GM21515 (cell line): ENCODE data around the gene RAD51B.

Experiments
- ATAC-seq: cut with Tn5 transposase; IDR thresholded peaks from one replicate; pipeline ENCODE4 v1.9.1; 2021; ENCODE audit not compliant: unreplicated experiment

Gene RAD51B

DNA sequence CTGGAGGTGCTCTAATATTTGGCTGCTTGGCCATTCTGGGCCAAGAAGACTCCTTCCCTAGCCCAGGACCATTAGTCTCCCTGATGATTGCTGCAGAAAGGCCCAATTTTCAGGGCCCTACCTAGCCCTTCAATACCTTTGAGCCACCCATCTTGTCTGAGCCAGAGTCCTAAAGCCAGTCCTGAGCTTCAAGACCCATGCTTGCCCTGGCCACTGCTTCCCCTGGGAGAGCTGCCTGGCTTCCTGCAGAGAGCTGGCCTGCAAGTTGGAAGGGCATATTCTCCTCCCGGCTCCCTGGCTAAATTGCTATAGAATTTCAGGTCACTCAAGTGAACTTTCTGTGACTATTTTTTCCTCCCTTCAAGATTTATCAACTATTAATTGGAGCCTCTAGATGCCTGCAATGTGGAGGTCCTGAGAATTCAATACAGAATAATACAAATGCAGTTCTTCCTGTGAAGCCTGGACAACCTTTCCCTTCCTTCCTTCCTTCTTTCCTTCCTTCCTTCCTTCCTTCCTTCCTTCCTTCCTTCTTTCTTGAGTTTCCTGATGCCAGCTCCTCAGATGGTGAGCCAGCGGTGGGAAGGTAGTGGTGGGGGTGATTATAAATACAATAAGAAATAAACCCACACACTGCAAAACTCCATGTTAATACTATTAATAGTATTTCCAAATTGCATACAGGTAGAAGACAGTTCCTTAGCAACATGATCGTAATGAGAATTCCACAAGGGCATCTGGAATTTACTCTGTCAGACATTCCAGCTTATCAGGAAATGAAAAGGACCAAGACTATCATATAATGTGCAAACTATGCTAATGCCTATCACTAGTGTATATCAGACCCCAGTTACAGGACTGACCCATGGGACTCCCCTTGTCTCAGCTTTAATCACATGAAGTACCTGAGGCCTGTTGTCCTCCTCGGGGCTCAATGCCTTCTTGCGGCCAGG is 865.2 kb downstream of the RAD51B start:
- no peak for ATAC-seq

DNA sequence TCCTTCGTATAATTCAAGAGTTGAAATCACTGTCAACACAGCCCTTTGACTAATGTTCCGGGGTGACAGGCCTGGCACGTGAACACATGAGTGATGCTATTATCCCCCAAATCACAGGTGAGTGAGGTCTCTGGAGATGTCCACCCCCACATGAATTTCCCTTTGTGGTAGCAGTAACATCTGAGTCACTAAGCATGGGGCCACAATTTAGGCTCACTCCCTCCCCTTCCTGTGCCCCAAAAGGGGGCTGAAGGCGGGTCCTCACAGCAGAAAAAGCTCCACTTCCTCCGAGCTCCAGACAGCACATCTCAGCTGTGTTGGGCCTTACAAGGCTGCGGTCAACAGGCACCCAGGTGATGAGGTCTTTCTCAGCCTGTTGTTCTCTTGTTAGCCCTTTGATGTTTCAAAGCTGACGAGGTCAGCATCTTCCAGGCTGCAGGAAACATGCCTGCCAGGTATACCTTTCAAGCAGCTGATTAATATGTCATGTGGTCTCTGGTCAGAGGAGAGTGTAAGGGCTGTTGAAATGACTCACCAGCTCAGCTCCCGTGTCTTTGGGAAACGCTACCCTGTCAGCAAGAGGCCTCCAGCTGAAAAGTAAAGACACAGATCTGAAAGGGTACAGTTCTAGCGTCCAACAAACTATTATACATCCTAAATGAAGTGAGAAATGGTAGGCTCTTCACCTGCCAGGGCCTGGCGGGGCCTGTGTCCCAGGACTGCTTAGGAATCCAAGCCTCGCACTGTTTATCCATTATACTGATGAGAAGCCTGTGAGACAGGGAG is 866.0 kb downstream of the RAD51B start:
- peak; percentile 79 for ATAC-seq

DNA sequence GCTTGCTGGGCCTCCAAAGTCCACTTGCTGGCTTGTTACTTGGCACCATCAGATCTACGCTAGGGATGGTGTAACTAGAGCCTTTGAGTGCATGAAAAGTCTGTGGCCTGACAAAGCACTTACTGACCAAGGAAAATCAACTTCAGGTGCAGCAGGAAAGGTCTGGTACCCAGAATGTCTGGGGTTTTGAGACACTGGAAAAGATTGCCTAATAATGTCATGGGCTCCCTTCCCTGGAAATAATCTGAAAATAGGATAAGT is 866.6 kb downstream of the RAD51B start:
- ATAC-seq: no peak

DNA sequence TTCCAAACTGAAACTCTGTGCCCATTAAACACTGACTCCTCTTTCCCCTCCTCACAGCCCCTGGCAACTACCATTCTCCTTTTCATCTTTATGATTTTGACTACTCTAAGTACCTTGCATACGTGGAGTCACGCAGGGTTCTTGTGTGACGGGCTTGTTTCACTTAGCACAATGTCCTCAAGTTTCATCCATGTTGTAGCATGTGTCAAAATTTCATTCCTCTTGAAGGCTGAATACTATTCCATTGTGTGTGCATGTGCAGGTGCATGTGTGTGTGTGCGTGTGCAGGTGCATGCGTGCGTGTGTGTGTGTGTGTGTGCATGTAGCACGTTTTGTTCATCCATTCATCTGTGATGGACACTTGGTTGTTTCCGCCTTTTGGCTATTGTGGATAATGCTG is 867.1 kb downstream of the RAD51B start:
- no peak for ATAC-seq

DNA sequence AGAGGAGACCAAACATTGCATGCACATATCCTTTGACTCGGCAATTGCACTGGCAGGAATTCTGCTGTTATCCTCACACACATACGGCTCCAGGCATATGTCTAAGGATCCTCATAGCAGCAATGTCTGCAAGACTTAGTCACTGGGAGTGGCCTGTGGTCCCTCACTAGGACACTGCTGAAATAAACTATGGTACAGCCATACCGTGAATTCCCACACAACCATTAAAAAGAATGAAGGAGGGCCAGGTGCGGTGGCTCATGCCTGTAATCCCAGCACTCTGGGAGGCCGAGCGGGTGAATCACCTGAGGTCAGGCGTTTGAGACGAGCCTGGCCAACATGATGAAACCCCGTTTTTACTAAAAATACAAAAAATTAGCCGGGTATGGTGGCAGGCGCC is 868.2 kb downstream of the RAD51B start:
- ATAC-seq: no peak

DNA sequence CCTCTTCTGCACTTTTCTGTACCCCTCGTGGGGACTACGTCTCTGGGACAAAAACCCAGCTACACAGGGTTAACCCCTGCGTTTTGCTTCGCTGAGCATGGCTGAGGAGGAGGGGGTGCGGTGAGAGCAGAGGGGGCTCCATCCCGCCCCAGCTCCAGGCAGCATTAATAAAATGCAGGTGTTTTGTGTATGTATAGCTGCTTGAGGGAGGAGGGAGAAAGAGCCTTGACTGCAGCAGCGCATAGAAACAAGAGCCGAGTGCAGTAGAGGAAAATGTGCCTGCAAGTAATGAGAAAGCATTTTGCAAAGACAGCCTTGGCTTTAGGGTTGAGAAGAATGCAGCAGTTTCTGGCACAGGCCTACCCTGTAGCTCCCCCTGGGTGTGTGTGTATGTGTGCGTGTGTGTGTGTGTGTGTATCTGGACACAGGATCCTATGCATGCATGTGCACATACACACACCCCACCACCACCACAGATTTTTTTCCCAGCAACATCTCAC is 869.3 kb downstream of the RAD51B start:
- no peak for ATAC-seq

DNA sequence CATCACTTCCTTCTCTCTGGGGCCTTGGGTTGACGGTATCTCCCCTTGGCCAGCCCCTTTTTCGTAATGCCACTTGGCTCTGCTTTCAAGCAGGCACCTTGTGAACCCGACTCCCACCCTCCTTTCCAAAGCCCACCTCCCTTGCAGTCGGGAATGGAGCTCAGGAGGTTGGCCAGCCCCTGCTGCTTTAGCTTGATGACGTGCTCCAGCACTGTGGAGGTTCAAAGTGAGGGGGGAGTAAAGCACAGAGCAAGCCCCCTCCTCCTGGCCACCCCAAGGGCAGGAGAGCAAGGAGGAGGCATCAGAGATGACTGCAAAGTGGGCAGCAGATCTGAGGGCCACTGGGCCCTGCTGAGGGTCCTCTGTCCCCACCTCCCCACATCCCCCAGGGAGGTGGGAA is 869.9 kb downstream of the RAD51B start:
- no peak for ATAC-seq

DNA sequence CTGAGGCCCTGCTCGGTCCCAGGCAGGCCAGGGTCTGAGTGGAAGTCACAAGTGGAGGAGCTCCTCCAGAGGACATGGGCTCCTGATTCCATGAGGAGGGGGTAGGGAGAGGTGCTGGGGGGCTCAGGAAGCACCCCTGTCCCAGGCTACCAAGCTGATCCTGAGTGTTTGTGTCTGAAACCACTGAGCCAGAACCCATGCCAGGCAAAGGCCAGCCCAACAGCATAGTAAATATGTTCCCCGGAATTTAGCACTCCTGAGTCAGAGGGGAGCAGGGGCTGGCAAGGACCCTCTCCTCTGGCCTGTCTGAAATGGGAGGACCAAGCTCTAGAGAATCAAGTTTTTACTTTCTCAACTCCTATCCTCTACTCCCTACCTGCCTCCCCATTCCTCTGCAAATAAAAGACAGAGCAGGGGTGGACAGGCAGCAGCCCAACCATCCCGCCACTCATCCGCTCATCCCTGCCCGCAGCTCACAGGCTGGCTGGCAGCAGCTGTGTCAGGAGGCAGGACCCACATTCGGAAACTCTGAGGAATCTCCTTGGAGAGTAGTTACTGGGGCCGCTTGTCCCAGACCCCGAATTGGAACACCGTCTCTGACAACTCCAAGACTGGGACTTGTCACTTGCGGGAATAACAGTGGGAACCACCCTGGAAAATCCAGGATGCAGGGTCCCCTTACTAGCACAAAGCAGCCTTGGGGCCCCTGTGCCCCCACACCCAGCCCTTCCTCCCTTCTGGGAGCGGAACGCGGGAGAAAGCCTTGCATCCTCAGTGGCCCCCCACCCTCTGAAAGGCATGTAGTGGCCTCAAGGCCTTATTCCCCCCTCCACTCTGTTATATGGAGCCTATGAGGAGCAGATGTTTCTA is 870.7 kb downstream of the RAD51B start:
- no peak for ATAC-seq

DNA sequence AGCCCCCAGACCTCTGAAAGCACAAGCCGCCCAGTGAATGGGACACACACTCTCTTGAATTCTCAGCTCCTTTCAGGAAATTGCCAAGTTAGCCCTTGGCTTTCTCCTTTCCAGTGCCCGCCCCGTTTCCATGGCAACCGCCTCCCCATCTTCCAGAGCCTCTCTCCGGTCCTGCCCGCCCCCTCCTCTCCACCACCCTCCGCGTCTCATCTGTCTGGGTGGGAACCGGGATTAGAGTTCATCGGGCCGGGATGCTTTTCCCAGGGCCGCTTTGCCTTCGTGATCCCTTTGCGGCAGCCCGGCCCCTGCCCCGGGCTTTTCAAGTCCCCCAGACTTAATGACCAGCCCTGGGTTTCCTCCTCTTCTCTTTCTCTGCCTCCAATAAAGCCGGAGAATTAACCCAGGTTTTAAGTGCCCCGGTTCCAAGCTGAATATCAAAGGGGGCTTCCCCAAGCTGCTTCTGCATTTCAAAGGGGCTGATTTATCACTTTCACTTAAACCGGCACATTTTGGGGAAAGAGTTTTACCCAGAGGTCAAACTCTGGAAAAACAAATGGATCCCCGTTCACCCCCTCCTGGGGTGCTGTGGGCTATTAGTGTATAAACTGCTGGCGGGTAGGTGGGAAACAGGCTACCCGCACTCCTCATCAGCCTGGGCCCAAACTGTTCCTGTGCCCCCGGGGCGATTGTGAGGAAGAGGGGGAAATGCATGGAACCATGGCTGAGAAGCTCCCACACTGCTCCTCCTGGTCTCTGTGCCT is 871.6 kb downstream of the RAD51B start:
- no peak for ATAC-seq

DNA sequence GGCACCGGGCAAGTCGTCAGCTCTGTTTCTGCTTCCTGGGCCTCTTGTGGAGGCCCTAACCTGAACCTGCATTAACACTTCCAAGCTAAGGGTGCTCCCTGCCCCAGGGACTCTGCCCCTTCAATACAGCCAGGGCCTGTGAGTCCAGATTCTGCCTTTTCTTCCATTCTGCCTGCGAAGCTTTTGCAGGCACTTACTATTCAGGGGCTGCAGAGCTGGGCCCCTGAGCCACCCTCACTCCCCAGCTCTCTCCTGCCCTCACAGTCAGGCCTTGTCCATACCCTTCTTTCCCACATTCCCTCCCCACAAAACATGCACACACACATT is 872.2 kb downstream of the RAD51B start:
- no peak for ATAC-seq

DNA sequence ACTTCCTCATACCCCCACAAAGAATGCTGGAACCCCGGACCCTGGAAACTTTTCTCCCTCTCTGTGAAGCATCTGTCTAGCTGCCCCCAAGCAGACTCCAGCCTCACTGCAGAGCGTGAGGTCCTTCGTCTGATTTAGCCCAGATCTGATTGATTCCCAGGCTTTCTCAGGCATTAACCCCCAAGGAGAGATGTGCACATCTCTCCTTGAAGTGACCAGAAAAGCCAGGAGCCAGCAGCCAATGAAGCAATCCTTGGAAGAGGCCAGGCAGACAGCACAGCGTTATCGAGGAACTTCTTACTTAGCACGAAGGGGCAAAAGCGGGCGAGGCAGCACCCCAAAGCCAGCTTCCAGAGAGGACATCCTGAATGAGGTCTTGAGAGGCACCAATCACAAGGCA is 872.6 kb downstream of the RAD51B start:
- ATAC-seq: no peak

DNA sequence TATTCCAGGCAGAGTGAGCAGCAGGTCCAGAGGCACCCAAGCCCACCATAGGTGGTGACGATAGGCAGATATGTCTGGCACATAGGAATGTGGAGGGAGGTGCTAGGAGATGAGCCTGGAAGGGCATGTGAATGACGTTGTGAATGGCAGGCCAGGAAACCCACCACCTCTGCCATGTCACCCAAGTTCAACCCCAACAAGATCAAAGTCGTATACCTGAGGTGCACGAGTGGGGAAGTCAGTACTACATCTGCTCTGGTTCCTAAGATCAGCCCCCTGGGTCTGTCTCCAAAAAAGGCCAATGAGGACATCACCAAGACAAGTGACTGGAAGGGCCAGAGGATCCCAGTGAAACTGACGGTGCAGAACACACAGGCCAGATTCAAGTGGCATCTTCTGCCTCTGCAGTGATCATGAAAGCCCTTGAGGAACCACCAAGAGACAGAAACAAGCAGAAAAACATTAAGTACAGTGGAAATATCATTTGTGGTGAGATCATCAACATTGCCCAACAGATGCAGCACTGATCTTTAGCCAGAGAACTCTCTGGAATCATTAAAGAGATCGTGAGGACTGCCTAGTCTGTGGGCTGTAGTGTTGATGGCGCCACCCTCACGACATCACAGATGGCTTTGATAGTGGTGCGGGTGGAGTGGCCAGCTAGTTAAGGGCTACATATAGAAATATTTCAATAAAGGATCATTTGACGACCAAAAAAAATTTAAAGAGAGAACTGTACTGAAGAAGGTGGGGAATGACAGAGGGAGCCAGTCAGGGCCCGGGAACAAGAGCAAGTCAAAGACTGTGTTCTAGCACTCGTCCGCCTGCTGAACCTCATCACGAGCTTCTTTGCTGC is 873.6 kb downstream of the RAD51B start:
- no peak for ATAC-seq

DNA sequence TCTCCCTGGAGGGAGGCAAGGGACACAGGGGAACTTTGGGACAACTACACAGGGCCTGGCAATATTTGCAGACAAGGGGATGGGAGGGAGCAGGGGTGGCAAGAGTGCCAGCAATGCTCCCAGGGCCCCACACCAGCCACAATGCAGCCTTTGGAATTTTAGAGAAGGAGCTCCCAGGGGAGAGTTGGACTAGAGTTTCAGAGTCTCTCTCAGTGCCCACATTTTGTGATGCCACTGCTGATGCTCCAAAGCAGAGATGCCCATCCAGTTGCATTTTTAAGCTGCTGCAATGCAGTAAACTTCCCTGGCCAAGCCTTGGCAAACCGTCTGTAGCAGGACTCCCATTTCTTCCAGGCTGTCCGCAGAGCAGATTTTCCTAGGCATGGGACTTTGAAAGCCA is 874.3 kb downstream of the RAD51B start:
- ATAC-seq: no peak

DNA sequence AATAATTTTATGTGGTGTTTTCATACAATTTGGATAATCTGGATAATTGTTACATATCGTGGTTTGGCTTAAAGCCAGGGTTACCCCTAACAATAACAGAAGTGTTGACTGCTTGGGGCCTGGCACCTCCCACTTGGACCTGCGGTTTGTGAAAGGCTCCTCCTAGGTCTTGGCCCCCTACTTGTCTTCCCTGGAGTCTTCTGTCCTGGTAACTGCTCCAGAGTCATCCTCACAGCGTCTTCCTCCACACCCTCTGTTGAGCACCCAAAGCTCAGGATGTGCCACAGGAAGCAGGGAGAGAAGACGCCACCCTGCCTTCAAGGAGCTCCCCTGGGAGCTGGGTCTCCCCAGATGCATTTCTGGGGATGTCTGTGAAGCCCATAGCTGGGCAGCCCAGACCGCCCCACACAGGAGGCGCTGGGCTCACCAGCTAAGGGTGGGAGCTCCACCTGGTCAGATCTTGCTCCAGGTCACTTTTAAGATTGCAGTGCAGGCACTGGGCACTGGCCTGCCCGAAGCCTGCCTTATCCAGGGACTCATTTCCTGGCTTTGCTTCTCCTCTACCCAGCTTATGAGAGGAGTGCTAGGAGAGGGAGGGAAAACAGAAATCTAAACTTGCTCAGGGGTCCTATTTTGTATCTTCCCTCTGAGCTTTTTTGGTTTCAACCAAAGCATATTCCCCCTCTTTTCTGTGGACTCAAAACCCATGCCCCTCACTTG is 875.1 kb downstream of the RAD51B start:
- no peak for ATAC-seq

DNA sequence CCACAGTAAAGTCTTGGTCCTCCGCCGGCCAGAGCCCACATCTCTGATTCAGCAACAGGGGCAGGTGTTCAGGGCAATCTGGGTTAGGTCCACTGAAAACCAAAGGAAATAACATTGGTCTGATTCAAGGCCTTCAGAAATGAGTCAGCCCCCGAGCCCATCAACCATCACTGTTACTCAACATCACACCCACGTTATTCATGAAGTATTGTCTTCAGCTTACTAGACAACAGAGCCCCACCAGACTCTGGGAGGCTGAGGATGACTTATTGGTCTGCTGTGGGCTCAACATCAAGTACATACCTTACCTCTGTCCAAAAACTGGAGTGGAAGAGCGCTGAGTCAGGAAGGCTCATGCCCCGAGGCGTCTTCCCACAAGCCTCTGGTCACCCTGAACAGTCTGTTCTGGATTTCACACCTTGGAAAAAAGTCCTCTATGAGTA is 875.8 kb downstream of the RAD51B start:
- ATAC-seq: peak; percentile 76

DNA sequence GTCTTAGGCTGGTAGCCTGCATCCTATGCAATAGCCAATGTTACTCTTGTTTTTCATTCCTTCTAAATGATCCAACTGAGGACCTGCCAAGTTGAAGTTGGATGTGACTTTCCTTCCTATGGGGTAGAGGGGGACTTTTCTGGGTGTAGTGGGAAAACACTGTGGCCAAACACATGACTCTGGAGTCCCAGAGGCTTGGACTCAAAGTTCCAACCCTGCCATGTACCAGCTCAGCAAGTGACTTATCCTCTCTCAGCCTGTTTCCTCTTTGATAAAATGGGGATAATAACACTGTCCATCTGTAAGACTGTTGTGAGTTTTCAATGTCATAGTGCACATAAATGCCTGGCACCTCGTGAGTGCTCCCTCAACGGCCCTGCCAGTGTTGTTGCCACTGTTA is 876.3 kb downstream of the RAD51B start:
- no peak for ATAC-seq

DNA sequence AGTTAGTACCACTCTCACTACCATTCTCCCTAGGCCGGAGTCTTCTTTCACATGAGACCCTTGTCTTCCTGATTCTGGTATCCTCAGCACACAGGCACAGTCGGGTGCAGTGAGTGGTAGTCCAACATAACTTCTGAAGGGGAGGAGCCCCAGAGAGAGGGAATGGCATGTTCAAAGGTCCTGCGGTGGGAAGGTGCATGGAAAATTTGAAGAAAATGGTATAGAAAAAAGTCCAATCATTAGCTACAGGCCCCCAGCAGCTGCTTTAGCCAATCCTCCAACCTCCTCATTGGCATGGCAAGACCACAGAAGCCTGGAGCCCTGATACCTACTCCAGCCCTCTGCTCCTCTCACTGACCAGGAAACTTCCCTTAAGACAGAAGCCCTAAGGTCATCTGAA is 876.7 kb downstream of the RAD51B start:
- ATAC-seq: no peak

DNA sequence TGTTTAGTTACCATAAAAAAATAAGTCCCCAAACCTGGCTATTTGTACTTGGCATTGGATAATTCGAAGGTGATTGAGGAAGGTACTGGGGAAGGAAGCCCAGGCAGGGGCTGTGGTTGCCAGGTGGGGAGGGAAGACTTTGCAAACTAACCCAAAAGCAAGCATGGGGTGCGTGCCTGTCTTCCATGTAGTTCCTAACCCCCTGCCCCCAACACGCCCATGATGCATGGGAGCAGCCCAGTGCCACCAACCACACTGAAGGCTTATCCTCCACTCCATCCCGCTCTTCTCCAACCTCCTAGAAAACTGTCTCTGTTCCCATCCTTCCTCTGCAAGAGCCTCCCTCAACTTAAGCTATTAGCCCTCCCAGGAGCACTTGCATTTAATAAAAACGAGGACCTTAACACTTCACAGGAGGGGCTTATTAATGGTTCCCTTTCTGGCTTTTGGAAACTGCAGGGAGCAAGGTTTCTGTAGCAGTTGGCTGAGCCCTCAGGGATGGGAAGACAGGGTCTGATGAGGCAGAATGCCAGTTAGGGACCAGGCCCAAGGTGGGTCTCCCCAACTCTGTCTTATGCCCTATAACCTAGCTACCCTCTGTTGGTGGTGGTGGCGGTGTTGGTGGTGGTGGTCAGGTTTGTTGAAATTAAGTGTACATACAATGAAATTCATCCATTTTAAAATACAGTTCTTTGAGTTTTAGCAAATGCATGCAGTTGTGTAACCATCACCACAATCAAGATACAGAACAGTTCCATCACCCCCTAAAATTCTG is 877.3 kb downstream of the RAD51B start:
- no peak for ATAC-seq
